Measurements from ENCODE around the gene SYT13.

- TF ChIP-seq CTCF (optimal IDR thresholded peaks at IDR 0.05 in 1 of 3, IDR thresholded peaks at IDR 0.05 in 1 of 3, conservative IDR thresholded peaks at IDR 0.05 in 1 of 3; ENCODE audit: extremely low read depth in 1 of 3, insufficient read depth in 2 of 3, low read length in 3 of 3) (no peak), EZH2 (IDR thresholded peaks at IDR 0.05; ENCODE audit: low read length) (no peak)
Measured at GRCh38 chr11:45234306-45235006, 51.7 kb downstream of the SYT13 start.

Measured in keratinocyte (primary cell).